GM23248 (cell line): Measurements from ENCODE around the gene BRCA1. TPM values are rescaled to one million over a fixed set of nuclear protein-coding genes. Genes with fewer than 3 reads are reported as not detected.
"Not testable (repeated sequence)": the region's sequence is repeated elsewhere in the genome, so short reads cannot be mapped to it uniquely, and the experiment has no call there.

Source experiments
- DNase-seq: peaks from one replicate; pipeline ENCODE4 v3.0.0-alpha.2; 2015
- H2AFZ ChIP-seq: fragments of 200-600 bp; sonication (generic); 2 replicates; pipeline ENCODE4 v1.6.1; 2016; ENCODE audit warnings: antibody characterized with exemption
- H3F3A ChIP-seq: fragments of 200-600 bp; sonication (generic); 2 replicates; pipeline ENCODE4 v1.6.1; 2016; ENCODE audit warnings: mild to moderate bottlenecking, antibody characterized with exemption, mixed run types; ENCODE audit not compliant: insufficient read depth
- H3K27ac ChIP-seq: fragments of 200-600 bp; sonication (generic); 2 replicates; pipeline ENCODE4 v1.5.1; 2016; ENCODE audit warnings: mild to moderate bottlenecking
- H3K27me3 ChIP-seq: fragments of 200-600 bp; sonication (generic); replicated peaks from 2 replicates; pipeline ENCODE4 v1.6.1; 2016; ENCODE audit warnings: mild to moderate bottlenecking; ENCODE audit not compliant: insufficient read depth
- H3K36me3 ChIP-seq: fragments of 200-600 bp; sonication (generic); 2 replicates; pipeline ENCODE4 v1.6.1; 2016; ENCODE audit warnings: low read depth, mild to moderate bottlenecking
- H3K4me1 ChIP-seq: fragments of 200-600 bp; sonication (generic); 2 replicates; pipeline ENCODE4 v1.6.1; 2016; ENCODE audit warnings: mild to moderate bottlenecking; ENCODE audit not compliant: insufficient read depth
- H3K4me2 ChIP-seq: fragments of 200-600 bp; sonication (generic); one replicate; pipeline ENCODE4 v1.6.1; 2016; ENCODE audit warnings: mild to moderate bottlenecking; ENCODE audit not compliant: unreplicated experiment
- H3K4me3 ChIP-seq: fragments of 200-600 bp; sonication (generic); 2 replicates; pipeline ENCODE4 v1.5.1; 2016; ENCODE audit warnings: mild to moderate bottlenecking
- H3K79me2 ChIP-seq: fragments of 200-600 bp; sonication (generic); 2 replicates; pipeline ENCODE4 v1.6.1; 2016; ENCODE audit warnings: mild to moderate bottlenecking; ENCODE audit not compliant: insufficient read depth
- H3K9ac ChIP-seq: fragments of 200-600 bp; sonication (generic); 2 replicates; pipeline ENCODE4 v1.6.1; 2016; ENCODE audit warnings: mild to moderate bottlenecking
- H3K9me2 ChIP-seq: fragments of 200-600 bp; sonication (generic); 2 replicates; pipeline ENCODE4 v1.6.1; 2016; ENCODE audit warnings: mixed run types, mild to moderate bottlenecking, moderate library complexity; ENCODE audit not compliant: insufficient read depth
- H3K9me3 ChIP-seq: fragments of 200-600 bp; sonication (generic); one replicate; pipeline ENCODE4 v1.6.1; 2017; ENCODE audit warnings: low read depth
- H4K20me1 ChIP-seq: fragments of 200-600 bp; sonication (generic); 2 replicates; pipeline ENCODE4 v1.6.0; 2016; ENCODE audit not compliant: insufficient read depth
- EZH2 ChIP-seq: fragments of 200-600 bp; sonication (generic); IDR thresholded peaks from 2 replicates; pipeline ENCODE4 v1.6.1; 2018; ENCODE audit warnings: antibody characterized with exemption, mild to moderate bottlenecking; ENCODE audit not compliant: insufficient read depth, poor library complexity, severe bottlenecking
- EZH2phosphoT487 ChIP-seq: fragments of 200-600 bp; sonication (generic); IDR thresholded peaks from 2 replicates; pipeline ENCODE4 v1.6.1; 2018; ENCODE audit warnings: antibody characterized with exemption, moderate library complexity, mild to moderate bottlenecking, low read depth; ENCODE audit not compliant: insufficient read depth
- WGBS, 2 experiments: methylation state at CpG; one replicate each; pipeline ENCODE4 v1.1.6; 2015 to 2017; ENCODE audit warnings: low lambda C conversion rate in 2 of 2, low coverage in 1 of 2; ENCODE audit errors: missing lambda C conversion rate in 2 of 2; 5-methylcytosine and 5-hydroxymethylcytosine counted together
- in situ Hi-C: fragments of 300-500 bp; cut with MboI; formaldehyde crosslinking; loops from 2 replicates; pipeline ENCODE4 v1.15.0; 2020
- polyA plus RNA-seq: library from polyadenylated mRNA; unstranded; fragments of >200 nt; fragmentation: Nextera tagmentation; extraction: Ambion mirVana; gene quantifications from 2 replicates; pipeline ENCODE4 v1.2.1, GENCODE V29; 2016
- total RNA-seq: library from RNA; depleted of rRNA; stranded (reverse); fragments of >200 nt; shearing (Covaris generic); gene quantifications from 2 replicates; pipeline ENCODE4 v1.2.3, GENCODE V29; 2014

Gene BRCA1
- total and polyA plus RNA-seq, 2 experiments from 2014 or later: 12.7 to 13.6 TPM

- Histone ChIP-seq H3K27ac (no peak overlapping the region), H4K20me1 (no peaks in the 10 kb centered on the region), H3K9me3 (no peaks in the 10 kb centered on the region), H3K4me2 (no peak overlapping the region), H3K4me3 (no peak overlapping the region), H2AFZ (no peak overlapping the region), H3K79me2 (no peaks in the 10 kb centered on the region), H3K9me2 (no peaks in the 10 kb centered on the region), H3K9ac (no peak overlapping the region), H3K4me1 (no peaks in the 10 kb centered on the region), H3K27me3 (no peaks in the 10 kb centered on the region), H3F3A (no peaks in the 10 kb centered on the region), H3K36me3 (no peaks in the 10 kb centered on the region; the same call in 1 of the 2 replicates)
- in situ Hi-C loops: no loop called here
- 52 to 64% methylated on average over 1 of the region's 1 CpG for WGBS, 2 experiments
- DNase-seq: no peak
- TF ChIP-seq EZH2 (no peak), EZH2phosphoT487 (no peak)
These were observed 18.6 kb downstream of the BRCA1 start for GRCh38 chr17:43106552-43106951.

GRCh38 chr17:43105146-43105545 is 20.0 kb downstream of the BRCA1 start:
- Histone ChIP-seq H3K4me1 (no peaks in the 10 kb centered on the region), H3F3A (no peaks in the 10 kb centered on the region), H4K20me1 (no peaks in the 10 kb centered on the region), H3K4me3 (no peak overlapping the region), H3K27me3 (no peaks in the 10 kb centered on the region), H3K9me3 (no peaks in the 10 kb centered on the region), H3K4me2 (no peak overlapping the region), H3K36me3 (no peaks in the 10 kb centered on the region; the same call in 1 of the 2 replicates), H3K9ac (no peak overlapping the region), H3K27ac (no peak overlapping the region), H2AFZ (no peak overlapping the region), H3K79me2 (no peaks in the 10 kb centered on the region), H3K9me2 (no peaks in the 10 kb centered on the region)
- in situ Hi-C loops: no loop called here
- no peak for DNase-seq
- TF ChIP-seq EZH2phosphoT487 (no peak), EZH2 (no peak)

GRCh38 chr17:43104665-43105064 is 20.5 kb downstream of the BRCA1 start:
- Histone ChIP-seq H3K9me2 (no peaks in the 10 kb centered on the region), H3K4me3 (no peak overlapping the region), H2AFZ (no peak overlapping the region), H3K36me3 (no peaks in the 10 kb centered on the region; the same call in 1 of the 2 replicates), H3K9ac (no peak overlapping the region), H3K79me2 (no peaks in the 10 kb centered on the region), H3K27me3 (no peaks in the 10 kb centered on the region), H3K27ac (no peak overlapping the region), H3F3A (no peaks in the 10 kb centered on the region), H3K9me3 (no peaks in the 10 kb centered on the region), H3K4me1 (no peaks in the 10 kb centered on the region), H3K4me2 (no peak overlapping the region), H4K20me1 (no peaks in the 10 kb centered on the region)
- 93 to 98% methylated on average over 3 of the region's 3 CpGs for WGBS, 2 experiments
- in situ Hi-C loops: no loop called here
- no peak for DNase-seq
- no peak for TF ChIP-seq EZH2phosphoT487
- TF ChIP-seq EZH2: no peak

- 96 to 98% methylated on average over 5 of the region's 5 CpGs for WGBS, 2 experiments
- peaks cover 27% of the 10 kb centered on the region for H3K4me1 ChIP-seq
- H3K4me3 ChIP-seq, H3K9ac ChIP-seq, H3K36me3 ChIP-seq, H2AFZ ChIP-seq, in situ Hi-C loops, H3K4me2 ChIP-seq, H3K9me2 ChIP-seq, H3K79me2 ChIP-seq, H3K27me3 ChIP-seq, DNase-seq, H3K9me3 ChIP-seq, H3K27ac ChIP-seq, H4K20me1 ChIP-seq: not testable (repeated sequence)
- H3F3A ChIP-seq: peaks cover 36% of the 10 kb centered on the region
These were observed 29.8 kb downstream of the BRCA1 start for GRCh38 chr17:43095364-43095763.

GRCh38 chr17:43094129-43094835 is 30.9 kb downstream of the BRCA1 start:
- no peaks in the 10 kb centered on the region for H4K20me1 ChIP-seq
- TF ChIP-seq EZH2phosphoT487 (no peak), EZH2 (no peak)
- H3K27me3 ChIP-seq: no peaks in the 10 kb centered on the region
- H3K4me1 ChIP-seq: peaks cover 27% of the 10 kb centered on the region
- H3K9me3 ChIP-seq: no peaks in the 10 kb centered on the region
- H3K4me3 ChIP-seq: peak overlapping the region; percentile 15; the same call in 1 of the 2 replicates
- H3K27ac ChIP-seq: peak overlapping the region; percentile 75
- DNase-seq: peak; percentile 86
- 37 to 40% methylated on average over 4 of the region's 4 CpGs for WGBS, 2 experiments
- in situ Hi-C loops: no loop called here
- H3F3A ChIP-seq: peaks cover 36% of the 10 kb centered on the region
- peak overlapping the region; percentile 45 for H3K4me2 ChIP-seq
- H3K9me2 ChIP-seq: no peaks in the 10 kb centered on the region
- H3K79me2 ChIP-seq: no peaks in the 10 kb centered on the region
- H2AFZ ChIP-seq: no peak overlapping the region
- peak overlapping the region; percentile 47 for H3K9ac ChIP-seq
- no peaks in the 10 kb centered on the region for H3K36me3 ChIP-seq
